GM12878 (cell line): ENCODE results near the gene LRRK1. TPM values are rescaled to one million over a fixed set of nuclear protein-coding genes. Genes with fewer than 3 reads are reported as not detected.

ENCODE experiments used
- ATAC-seq: fragments of 200-7000 bp; cut with Tn5 transposase; 3 replicates; pipeline ENCODE4 v1.9.1; 2020; ENCODE audit warnings: mild to moderate bottlenecking, moderate library complexity
- BruUV-seq: library from RNA; stranded (reverse); fragments of 400-500 nt; replicated peaks from 2 replicates; lab custom pipeline; 2021; lab: Mats Ljungman, UMichigan
- CTCF ChIA-PET: fragments of 300-600 bp; sonication (Branson Sonifier 250); formaldehyde crosslinking; extraction: SDS; loops from one replicate; lab custom pipeline; 2021; ENCODE audit warnings: inconsistent platforms; lab: Yijun Ruan, JAX
- POLR2A ChIA-PET: fragments of 350-600 bp; formaldehyde crosslinking; extraction: SDS; loops from one replicate; lab custom pipeline; 2021; ENCODE audit warnings: inconsistent platforms; lab: Charles Lee
- RAD21 ChIA-PET: fragments of 300-600 bp; sonication (Branson Sonifier 250); formaldehyde crosslinking; loops from one replicate; lab custom pipeline; 2023; ENCODE audit warnings: antibody characterized with exemption; ENCODE audit not compliant: unreplicated experiment; lab: Charles Lee
- SMC1A ChIA-PET: fragments of 300-600 bp; sonication (Branson Sonifier 250); formaldehyde crosslinking; loops from one replicate; lab custom pipeline; 2023; ENCODE audit not compliant: unreplicated experiment, uncharacterized antibody; lab: Charles Lee
- DNase-seq: peaks from one replicate; pipeline ENCODE4 v3.0.0-alpha.2; 2011; ENCODE audit warnings: low read depth, low spot score
- FAIRE-seq: peaks from 3 replicates; lab custom pipeline; 2011; peaks lifted over from hg19 to GRCh38; lab: Jason Lieb, UNC
- H2AFZ ChIP-seq: 2 replicates; pipeline ENCODE4 v1.6.0; 2011; ENCODE audit warnings: low read depth, low read length, control low read depth; ENCODE audit not compliant: control insufficient read depth
- H3K27ac ChIP-seq: 2 replicates; pipeline ENCODE4 v1.5.1; 2011; ENCODE audit warnings: control low read depth; ENCODE audit not compliant: control insufficient read depth, insufficient read depth
- H3K27me3 ChIP-seq, 2 experiments: replicated peaks in 1 of 2; 2 replicates each; pipeline versions ENCODE4 v1.6.0 to v1.6.1; 2011; ENCODE audit warnings: low read length in 1 of 2; ENCODE audit not compliant: control insufficient read depth in 2 of 2, insufficient read depth in 2 of 2
- H3K36me3 ChIP-seq, 2 experiments: 2 replicates each; pipeline ENCODE4 v1.5.1; 2011; ENCODE audit warnings: low read length in 1 of 2; ENCODE audit not compliant: control insufficient read depth in 2 of 2, insufficient read depth in 2 of 2
- H3K4me1 ChIP-seq: 2 replicates; pipeline ENCODE4 v1.6.1; 2011; ENCODE audit warnings: mild to moderate bottlenecking, low read length, moderate library complexity, mixed read lengths; ENCODE audit not compliant: control insufficient read depth, insufficient read depth
- H3K4me2 ChIP-seq: 2 replicates; pipeline ENCODE4 v1.6.0; 2011; ENCODE audit warnings: control low read depth; ENCODE audit not compliant: control insufficient read depth, insufficient read depth
- H3K4me3 ChIP-seq: fragments of 200-600 bp; sonication (generic); 2 replicates; pipeline ENCODE4 v1.5.1; 2016
- H3K79me2 ChIP-seq: 2 replicates; pipeline ENCODE4 v1.6.0; 2011; ENCODE audit warnings: low read length; ENCODE audit not compliant: control insufficient read depth, insufficient read depth
- H3K9ac ChIP-seq: 2 replicates; pipeline ENCODE4 v1.8.0; 2011; ENCODE audit warnings: low read length, control low read depth, mixed read lengths; ENCODE audit not compliant: control insufficient read depth, insufficient read depth
- H3K9me3 ChIP-seq: replicated peaks from 3 replicates; pipeline ENCODE4 v1.5.1; 2011; ENCODE audit warnings: mild to moderate bottlenecking, low read length; ENCODE audit not compliant: control insufficient read depth, insufficient read depth
- H4K20me1 ChIP-seq: 2 replicates; pipeline ENCODE4 v1.6.0; 2011; ENCODE audit not compliant: control insufficient read depth, insufficient read depth
- NR2C2 ChIP-seq: IDR thresholded peaks from 2 replicates; pipeline ENCODE4 v1.6.1; 2011; ENCODE audit warnings: borderline replicate concordance, low read depth; ENCODE audit not compliant: control insufficient read depth, insufficient read length
- PAX8 ChIP-seq: fragments of 450-650 bp; IDR thresholded peaks from 2 replicates; pipeline ENCODE4 v1.6.1; 2017; ENCODE audit warnings: mild to moderate bottlenecking, moderate library complexity
- RB1 ChIP-seq: fragments of 450-650 bp; formaldehyde crosslinking; IDR thresholded peaks from 2 replicates; pipeline ENCODE4 v1.6.1; 2017; ENCODE audit warnings: mild to moderate bottlenecking, borderline replicate concordance
- RBBP5 ChIP-seq: fragments of 200-600 bp; sonication (generic); conservative IDR thresholded peaks from 2 replicates; pipeline ENCODE4 v1.6.1; 2016
- SMARCA5 ChIP-seq: fragments of 450-650 bp; IDR thresholded peaks from 2 replicates; pipeline ENCODE4 v1.6.1; 2017; ENCODE audit warnings: mild to moderate bottlenecking
- SUZ12 ChIP-seq: fragments of 200-600 bp; sonication (generic); IDR thresholded peaks from one replicate; pipeline ENCODE4 v1.6.1; 2018; ENCODE audit warnings: antibody characterized with exemption, mild to moderate bottlenecking; ENCODE audit not compliant: unreplicated experiment
- TCF3 ChIP-seq: IDR thresholded peaks from 2 replicates; pipeline ENCODE4 v1.6.1; 2012; ENCODE audit warnings: low read depth, mild to moderate bottlenecking, low read length, borderline replicate concordance; ENCODE audit not compliant: insufficient read depth
- ZSCAN29 ChIP-seq: fragments of 450-650 bp; IDR thresholded peaks from 2 replicates; pipeline ENCODE4 v1.6.1; 2017; ENCODE audit warnings: mild to moderate bottlenecking, moderate library complexity
- WGBS: methylation state at CpG from one replicate; pipeline ENCODE4 v1.1.6; 2016; ENCODE audit warnings: low lambda C conversion rate; ENCODE audit not compliant: insufficient replicate concordance, insufficient coverage; ENCODE audit errors: missing lambda C conversion rate; 5-methylcytosine and 5-hydroxymethylcytosine counted together
- in situ Hi-C: fragments of 300-500 bp; cut with MboI; formaldehyde crosslinking; loops from 9 replicates; pipeline ENCODE4 v1.14.3; 2018; ENCODE audit warnings: mixed read lengths
- intact Hi-C: fragments of 100-400 bp; cut with micrococcal nuclease; formaldehyde crosslinking; loops from one replicate; pipeline ENCODE4 v1.14.2; 2022; ENCODE audit not compliant: unreplicated experiment
- polyA plus RNA-seq, 11 experiments: library from polyadenylated mRNA; depleted of rRNA in 4 of 11; unstranded in 6 of 11; stranded (reverse) in 5 of 11; fragments of >200 nt; fragmentation: Nextera tagmentation in 4 of 11; fragmentation: Illumina TruSeq in 1 of 11; extraction: Ambion mirVana in 4 of 11; extraction: Trizol in 1 of 11; gene quantifications; 1 replicate in 1 of 11; 2 replicates in 10 of 11; pipeline versions ENCODE4 v1.2.1 to v1.2.3, GENCODE V29; 2011 to 2016; ENCODE audit warnings: inconsistent platforms in 2 of 11, missing spikeins in 2 of 11, low read depth in 1 of 11
- total RNA-seq, 4 experiments: library from RNA; depleted of rRNA in 3 of 4; stranded (reverse); fragments of >200 nt in 3 of 4; fragmentation: Illumina TruSeq in 1 of 4; extraction: Trizol in 1 of 4; gene quantifications; 2 replicates each; pipeline versions ENCODE4 v1.2.1 to v1.2.3, GENCODE V29; 2013 to 2021
- TF ChIP-seq, protein P1 (sequence below): fragments of 150-350 bp; IDR thresholded peaks from 2 replicates; pipeline ENCODE4 v1.6.1; 2016; ENCODE audit warnings: low read depth, low read length
- TF ChIP-seq, protein P2 (sequence below): IDR thresholded peaks from 2 replicates; pipeline ENCODE4 v1.6.1; 2012; ENCODE audit warnings: low read depth, low read length, improper control_type of control experiment
- TF ChIP-seq, protein P3 (sequence below): fragments of 450-650 bp; IDR thresholded peaks from 2 replicates; pipeline ENCODE4 v1.6.1; 2017; ENCODE audit warnings: mild to moderate bottlenecking

The LRRK1 gene
- total and polyA plus RNA-seq, 10 of the 15 experiments (the other 5 are each of a cell fraction or from before 2014, with no cell fraction given): 2.2 to 58.3 (median 17.9) TPM

DNA sequence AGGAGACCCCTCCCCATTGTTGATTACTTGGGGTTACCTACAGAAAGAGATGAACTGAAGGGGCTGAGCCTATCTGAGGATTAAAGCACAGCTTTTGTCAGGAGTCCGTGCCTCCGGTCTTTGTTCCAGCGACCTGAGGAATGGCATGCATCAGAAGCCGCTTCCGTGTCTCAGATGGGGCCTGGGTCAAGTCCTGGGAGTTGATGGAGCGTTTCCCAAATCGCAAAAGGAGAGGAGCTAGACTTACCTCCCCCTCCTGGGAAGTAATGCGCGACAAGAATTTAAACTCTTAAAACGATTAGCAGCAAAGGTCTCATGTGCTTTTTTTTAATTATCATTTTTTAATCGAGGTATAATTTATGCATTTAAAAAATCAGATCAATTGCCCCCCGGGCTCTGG, 40.5 kb upstream of the LRRK1 start:
- Histone ChIP-seq H3K4me1 (no peaks in the 10 kb centered on the region), H3K9ac (no peak overlapping the region), H3K27ac (no peak overlapping the region), H3K4me2 (no peak overlapping the region), H3K4me3 (no peak overlapping the region), H3K27me3 (peaks cover 13 to 19% of the 10 kb centered on the region in 2 experiments), H3K9me3 (no peaks in the 10 kb centered on the region), H3K79me2 (no peaks in the 10 kb centered on the region), H2AFZ (no peak overlapping the region), H4K20me1 (peaks cover 2% of the 10 kb centered on the region; the same call in 1 of the 2 replicates), H3K36me3 (no peaks in the 10 kb centered on the region)
- ATAC-seq: no peak
- in situ Hi-C loops (no loop called here), intact Hi-C loops (no loop called here)
- no peak for TF ChIP-seq TCF3
- TF ChIP-seq RB1: no peak
- no peak for TF ChIP-seq PAX8
- TF ChIP-seq, protein P1, sequence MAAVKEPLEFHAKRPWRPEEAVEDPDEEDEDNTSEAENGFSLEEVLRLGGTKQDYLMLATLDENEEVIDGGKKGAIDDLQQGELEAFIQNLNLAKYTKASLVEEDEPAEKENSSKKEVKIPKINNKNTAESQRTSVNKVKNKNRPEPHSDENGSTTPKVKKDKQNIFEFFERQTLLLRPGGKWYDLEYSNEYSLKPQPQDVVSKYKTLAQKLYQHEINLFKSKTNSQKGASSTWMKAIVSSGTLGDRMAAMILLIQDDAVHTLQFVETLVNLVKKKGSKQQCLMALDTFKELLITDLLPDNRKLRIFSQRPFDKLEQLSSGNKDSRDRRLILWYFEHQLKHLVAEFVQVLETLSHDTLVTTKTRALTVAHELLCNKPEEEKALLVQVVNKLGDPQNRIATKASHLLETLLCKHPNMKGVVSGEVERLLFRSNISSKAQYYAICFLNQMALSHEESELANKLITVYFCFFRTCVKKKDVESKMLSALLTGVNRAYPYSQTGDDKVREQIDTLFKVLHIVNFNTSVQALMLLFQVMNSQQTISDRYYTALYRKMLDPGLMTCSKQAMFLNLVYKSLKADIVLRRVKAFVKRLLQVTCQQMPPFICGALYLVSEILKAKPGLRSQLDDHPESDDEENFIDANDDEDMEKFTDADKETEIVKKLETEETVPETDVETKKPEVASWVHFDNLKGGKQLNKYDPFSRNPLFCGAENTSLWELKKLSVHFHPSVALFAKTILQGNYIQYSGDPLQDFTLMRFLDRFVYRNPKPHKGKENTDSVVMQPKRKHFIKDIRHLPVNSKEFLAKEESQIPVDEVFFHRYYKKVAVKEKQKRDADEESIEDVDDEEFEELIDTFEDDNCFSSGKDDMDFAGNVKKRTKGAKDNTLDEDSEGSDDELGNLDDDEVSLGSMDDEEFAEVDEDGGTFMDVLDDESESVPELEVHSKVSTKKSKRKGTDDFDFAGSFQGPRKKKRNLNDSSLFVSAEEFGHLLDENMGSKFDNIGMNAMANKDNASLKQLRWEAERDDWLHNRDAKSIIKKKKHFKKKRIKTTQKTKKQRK: no peak
- TF ChIP-seq, protein P2, sequence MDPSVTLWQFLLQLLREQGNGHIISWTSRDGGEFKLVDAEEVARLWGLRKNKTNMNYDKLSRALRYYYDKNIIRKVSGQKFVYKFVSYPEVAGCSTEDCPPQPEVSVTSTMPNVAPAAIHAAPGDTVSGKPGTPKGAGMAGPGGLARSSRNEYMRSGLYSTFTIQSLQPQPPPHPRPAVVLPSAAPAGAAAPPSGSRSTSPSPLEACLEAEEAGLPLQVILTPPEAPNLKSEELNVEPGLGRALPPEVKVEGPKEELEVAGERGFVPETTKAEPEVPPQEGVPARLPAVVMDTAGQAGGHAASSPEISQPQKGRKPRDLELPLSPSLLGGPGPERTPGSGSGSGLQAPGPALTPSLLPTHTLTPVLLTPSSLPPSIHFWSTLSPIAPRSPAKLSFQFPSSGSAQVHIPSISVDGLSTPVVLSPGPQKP: no peak
- no peak for TF ChIP-seq RBBP5
- TF ChIP-seq, protein P3, sequence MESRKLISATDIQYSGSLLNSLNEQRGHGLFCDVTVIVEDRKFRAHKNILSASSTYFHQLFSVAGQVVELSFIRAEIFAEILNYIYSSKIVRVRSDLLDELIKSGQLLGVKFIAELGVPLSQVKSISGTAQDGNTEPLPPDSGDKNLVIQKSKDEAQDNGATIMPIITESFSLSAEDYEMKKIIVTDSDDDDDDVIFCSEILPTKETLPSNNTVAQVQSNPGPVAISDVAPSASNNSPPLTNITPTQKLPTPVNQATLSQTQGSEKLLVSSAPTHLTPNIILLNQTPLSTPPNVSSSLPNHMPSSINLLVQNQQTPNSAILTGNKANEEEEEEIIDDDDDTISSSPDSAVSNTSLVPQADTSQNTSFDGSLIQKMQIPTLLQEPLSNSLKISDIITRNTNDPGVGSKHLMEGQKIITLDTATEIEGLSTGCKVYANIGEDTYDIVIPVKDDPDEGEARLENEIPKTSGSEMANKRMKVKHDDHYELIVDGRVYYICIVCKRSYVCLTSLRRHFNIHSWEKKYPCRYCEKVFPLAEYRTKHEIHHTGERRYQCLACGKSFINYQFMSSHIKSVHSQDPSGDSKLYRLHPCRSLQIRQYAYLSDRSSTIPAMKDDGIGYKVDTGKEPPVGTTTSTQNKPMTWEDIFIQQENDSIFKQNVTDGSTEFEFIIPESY: no peak
- no peak for TF ChIP-seq SUZ12
- no peak for TF ChIP-seq SMARCA5
- TF ChIP-seq ZSCAN29: no peak
- TF ChIP-seq NR2C2: no peak
- no peak for DNase-seq
- ChIA-PET SMC1A (no interaction called here), POLR2A (no interaction called here), RAD21 (no interaction called here), CTCF (no interaction called here)
- no TSS peak for BruUV-seq
- FAIRE-seq: no peak
- WGBS: 31% methylated on average over 12 of the region's 12 CpGs
